ENCODE results near the gene HIF1AN. TPM values are rescaled to one million over a fixed set of nuclear protein-coding genes. Genes with fewer than 3 reads are reported as not detected.
"Not testable (repeated sequence)": the region's sequence is repeated elsewhere in the genome, so short reads cannot be mapped to it uniquely, and the experiment has no call there.

Gene HIF1AN
- total RNA-seq, 6 experiments from 2014 or later: 58.2 to 65.2 (median 58.9) TPM

DNA sequence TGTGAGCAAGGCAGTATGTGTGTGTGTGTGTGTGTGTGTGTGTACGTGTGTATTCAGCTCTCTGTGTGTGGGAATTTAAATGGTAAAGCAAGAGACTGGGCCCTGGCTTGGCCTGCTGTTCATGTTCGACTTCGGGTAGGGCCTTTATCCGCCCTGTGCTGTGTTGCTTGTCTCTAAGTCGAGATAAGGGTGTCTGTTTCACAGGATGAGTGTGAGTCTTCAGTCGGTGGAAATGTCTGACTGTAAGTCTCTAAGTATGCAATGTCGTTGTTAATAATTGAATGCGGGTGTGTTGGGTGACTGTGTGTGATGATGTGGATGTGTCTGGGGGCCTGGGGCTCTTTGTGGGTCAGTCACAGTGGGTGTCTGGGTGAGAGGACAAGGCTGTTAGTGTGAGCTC lies 34.8 kb downstream of the HIF1AN start:
- no peaks in the 10 kb centered on the region for H3K36me3 Mint-ChIP-seq (ENCODE audit: low read depth)
- no peak for TF ChIP-seq CTCF (IDR thresholded peaks at IDR 0.05)
- no peak overlapping the region for H3K4me3 Mint-ChIP-seq
- H3K9me3 Mint-ChIP-seq: no peaks in the 10 kb centered on the region
- H3K27me3 Mint-ChIP-seq (ENCODE audit: insufficient read depth): peaks cover 32% of the 10 kb centered on the region
- H3K27ac Mint-ChIP-seq: no peak overlapping the region
- DNase-seq: no peak
- peaks cover 8% of the 10 kb centered on the region for H3K4me1 Mint-ChIP-seq (ENCODE audit: low read depth)

GRCh38 chr10:100571084-100571856 lies 35.5 kb downstream of the HIF1AN start:
- no peak for TF ChIP-seq CTCF (IDR thresholded peaks at IDR 0.05)
- no peak for DNase-seq
- H3K9me3 Mint-ChIP-seq: no peaks in the 10 kb centered on the region
- peaks cover 35% of the 10 kb centered on the region for H3K27me3 Mint-ChIP-seq (ENCODE audit: insufficient read depth)
- H3K36me3 Mint-ChIP-seq (ENCODE audit: low read depth): no peaks in the 10 kb centered on the region
- H3K4me3 Mint-ChIP-seq: no peak overlapping the region
- H3K27ac Mint-ChIP-seq: no peak overlapping the region
- peaks cover 8% of the 10 kb centered on the region for H3K4me1 Mint-ChIP-seq (ENCODE audit: low read depth)

DNA sequence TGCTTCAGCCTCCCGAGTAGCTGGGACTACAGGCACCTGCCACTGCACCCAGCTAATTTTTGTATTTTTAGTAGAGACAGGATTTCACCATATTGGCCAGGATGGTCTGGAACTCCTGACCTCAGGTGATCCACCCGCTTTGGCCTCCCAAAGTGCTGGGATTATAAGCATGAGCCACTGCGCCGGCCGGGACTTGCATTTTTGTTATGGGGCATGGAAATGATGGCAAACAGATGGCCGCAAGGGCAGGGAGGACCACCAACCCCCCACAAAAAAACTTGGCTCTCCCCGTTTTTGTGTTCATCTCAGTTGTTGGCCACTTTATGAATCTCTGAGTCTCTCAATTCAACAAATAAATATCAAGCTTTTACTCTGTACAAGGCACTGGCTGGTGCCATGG lies 39.4 kb downstream of the HIF1AN start:
- not testable (repeated sequence) for H3K9me3 Mint-ChIP-seq; H3K4me1 Mint-ChIP-seq (ENCODE audit: low read depth); H3K27ac Mint-ChIP-seq; H3K4me3 Mint-ChIP-seq; H3K36me3 Mint-ChIP-seq (ENCODE audit: low read depth); DNase-seq
- H3K27me3 Mint-ChIP-seq (ENCODE audit: insufficient read depth): peaks cover 45% of the 10 kb centered on the region

DNA sequence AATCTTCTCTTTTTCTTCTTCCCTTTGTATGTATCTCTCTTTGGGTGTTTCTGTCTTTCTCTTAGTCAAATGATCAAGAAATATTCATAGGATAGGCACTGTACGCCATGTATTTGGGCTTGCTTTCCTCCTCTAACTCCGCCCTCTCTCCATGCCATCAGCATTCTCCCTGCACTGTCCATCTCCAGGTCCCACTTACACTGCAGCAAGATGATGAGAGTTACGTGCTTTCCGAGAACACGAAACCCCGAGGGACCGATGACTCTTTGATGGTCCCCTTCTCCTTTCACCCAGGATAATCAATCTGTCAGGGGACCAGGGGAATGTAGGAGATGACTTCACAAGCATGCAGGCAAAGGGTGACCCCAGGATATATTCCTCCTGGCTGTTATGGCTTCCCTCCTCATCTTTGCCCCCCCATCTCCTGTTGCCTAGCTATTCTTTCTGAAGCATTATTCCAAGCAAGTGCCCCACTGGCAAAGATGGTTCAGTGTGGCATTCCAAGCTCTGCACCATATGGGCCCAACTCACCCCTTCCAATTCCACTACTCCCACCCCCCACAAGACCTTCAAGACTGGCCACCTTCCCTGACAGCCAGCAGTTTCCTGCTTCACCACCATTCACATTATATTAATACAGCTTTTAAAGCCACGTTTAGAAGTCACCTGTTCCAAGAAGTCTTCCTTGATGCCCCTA lies 40.0 kb downstream of the HIF1AN start:
- H3K4me3 Mint-ChIP-seq: no peak overlapping the region
- no peaks in the 10 kb centered on the region for H3K36me3 Mint-ChIP-seq (ENCODE audit: low read depth)
- no peaks in the 10 kb centered on the region for H3K9me3 Mint-ChIP-seq
- no peak overlapping the region for H3K27ac Mint-ChIP-seq
- DNase-seq: no peak
- TF ChIP-seq CTCF (IDR thresholded peaks at IDR 0.05): no peak
- H3K27me3 Mint-ChIP-seq (ENCODE audit: insufficient read depth): peaks cover 45% of the 10 kb centered on the region
- H3K4me1 Mint-ChIP-seq (ENCODE audit: low read depth): no peaks in the 10 kb centered on the region

DNA sequence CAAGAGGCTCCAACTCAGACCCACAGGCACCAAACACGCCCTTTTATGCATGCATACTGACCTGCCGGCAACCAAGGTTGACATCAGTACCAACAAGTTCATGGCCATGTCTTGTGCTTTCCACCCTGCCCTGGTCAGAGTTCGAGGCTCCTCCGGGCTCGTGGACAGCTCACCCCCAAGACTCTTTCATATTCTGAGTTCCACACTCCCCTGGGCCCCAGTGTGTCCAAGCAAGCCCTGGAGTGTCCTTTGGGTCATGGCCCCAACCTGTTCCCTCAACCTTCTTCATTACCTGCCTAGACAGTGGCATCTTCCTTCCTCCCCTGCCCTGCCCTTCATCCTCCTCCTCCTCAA lies 40.5 kb downstream of the HIF1AN start:
- no peaks in the 10 kb centered on the region for H3K36me3 Mint-ChIP-seq (ENCODE audit: low read depth)
- TF ChIP-seq CTCF (IDR thresholded peaks at IDR 0.05): no peak
- no peak overlapping the region for H3K27ac Mint-ChIP-seq
- peaks cover 45% of the 10 kb centered on the region for H3K27me3 Mint-ChIP-seq (ENCODE audit: insufficient read depth)
- H3K4me1 Mint-ChIP-seq (ENCODE audit: low read depth): no peaks in the 10 kb centered on the region
- no peak for DNase-seq
- no peaks in the 10 kb centered on the region for H3K9me3 Mint-ChIP-seq
- no peak overlapping the region for H3K4me3 Mint-ChIP-seq
